ENCODE measurements around the gene ZNF546. TPM values are rescaled to one million over a fixed set of nuclear protein-coding genes. Genes with fewer than 3 reads are reported as not detected.

Gene ZNF546
- polyA plus RNA-seq (2011; rRNA removed), result 6.0 and 6.4 TPM in 2 replicates
- 0.78 and 0.95 TPM in 2 replicates for polyA plus RNA-seq (2012; cell fraction: cytosol; rRNA removed)
- 0.93 and 0.97 TPM in 2 replicates for polyA plus RNA-seq (2012; cell fraction: nucleus; rRNA removed)
- 3.1 to 3.8 TPM (median 3.7 TPM) in 3 replicates for polyA plus RNA-seq (2017; fragmentation: RNase III; extraction: RNeasy Plus Mini Kit Qiagen cat#74134 plus additional on column Dnase treatment)
- 8.5 and 13.3 TPM in 2 replicates for polyA minus RNA-seq (2011; rRNA and poly(A)+ RNA removed)

DNA sequence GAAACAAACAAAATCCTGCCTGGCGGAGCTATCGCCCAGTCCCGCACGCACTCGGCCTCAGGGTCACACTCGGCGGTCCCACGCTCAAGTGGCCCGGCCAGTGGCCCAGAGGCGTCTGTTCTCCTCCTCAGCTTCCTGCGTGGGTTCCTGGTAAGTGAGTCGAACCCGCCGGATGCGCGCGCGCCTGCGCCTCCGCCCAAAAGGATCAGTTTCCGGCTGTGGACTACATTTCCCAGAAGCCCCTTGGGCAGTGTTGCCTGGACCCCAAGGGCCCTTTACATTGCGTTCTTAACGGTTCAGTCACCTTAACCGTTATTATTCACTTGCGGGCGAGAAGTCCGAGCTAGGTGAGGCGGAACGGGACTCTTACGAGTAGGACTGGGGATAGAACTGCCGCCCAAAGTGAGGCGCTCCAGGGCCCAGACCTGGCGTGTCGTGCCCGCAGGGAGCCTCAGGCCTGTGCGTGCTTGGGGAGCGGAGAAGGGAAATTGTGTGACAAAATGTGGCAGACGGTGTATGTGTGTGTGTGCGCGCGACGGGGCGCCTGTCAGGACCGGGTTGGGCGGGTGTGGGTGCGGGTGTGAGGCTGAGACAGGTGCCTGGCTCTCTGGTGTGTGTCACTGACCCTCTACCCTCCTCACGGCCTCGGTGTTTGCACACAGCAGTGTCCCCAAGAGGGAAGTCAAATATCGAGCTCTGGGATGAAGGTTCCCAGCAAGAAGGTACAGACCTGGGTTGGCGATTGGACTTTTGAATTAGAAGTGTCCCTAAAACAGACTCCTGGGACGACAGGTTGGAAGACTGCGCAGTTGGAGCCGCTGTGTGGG lies at the start of gene ZNF546:
Gene ZNF546, plus strand, starts transcription at position 250 of the 827 bp plus-strand sequence. CDS start 1,267 bp downstream, outside the sequence.
- Histone ChIP-seq H3K4me3 (peak within 1 kb of the TSS; percentile 74), H3K4me2 (peak within 1 kb of the TSS; percentile 73), H3K9me3 (peaks cover 36% of the 10 kb centered on the region), H3K4me1 (peaks cover 11% of the 10 kb centered on the region; the same call in 2 of the 3 replicates), H3K27ac (peak within 1 kb of the TSS; percentile 89 to 90)
- DNase-seq (ENCODE audit: low read depth in 1 of 2, low spot score in 1 of 2) (peak; percentile 96 to 100), ATAC-seq (peak; percentile 96 to 98), FAIRE-seq (peak; percentile 81)
- TF ChIP-seq EP300 (IDR thresholded peaks at IDR 0.05) (peak in 1 of 2 experiments; percentile 9; a peak in 1 of 5 replicates), PHF8 (IDR thresholded peaks at IDR 0.05; ENCODE audit: borderline replicate concordance, low read depth) (peak; percentile 98), JUN (IDR thresholded peaks at IDR 0.05) (peak; percentile 97 to 98), POLR2A (IDR thresholded peaks at IDR 0.05; ENCODE audit: low read length) (peak; percentile 99), RAD21 (conservative IDR thresholded peaks at IDR 0.05 in 1 of 2, IDR thresholded peaks at IDR 0.05 in 1 of 2) (peak; percentile 16 to 21; a peak in 1 of 5 replicates), CBX2 (IDR thresholded peaks at IDR 0.05; ENCODE audit: borderline replicate concordance, low read depth) (no peak), CBX8 (IDR thresholded peaks at IDR 0.05) (no peak), ZFP36 (IDR thresholded peaks at IDR 0.05; ENCODE audit: borderline replicate concordance, partially characterized antibody) (no peak), MYC (IDR thresholded peaks at IDR 0.05; ENCODE audit: borderline replicate concordance, low read length) (peak; percentile 30; the same call in 1 of the 2 replicates), FOSL2 (IDR thresholded peaks at IDR 0.05) (no peak), FOSL2 (CRISPR knock-in tag; IDR thresholded peaks at IDR 0.05) (0 out of 2 replicates have a peak, but pooled peaks have one; percentile 31), TP53 (CRISPR knock-in tag; IDR thresholded peaks at IDR 0.05) (no peak), TFCP2L1 (CRISPR knock-in tag; IDR thresholded peaks at IDR 0.05) (peak; percentile 50; the same call in 1 of the 2 replicates), MAZ (IDR thresholded peaks at IDR 0.05; ENCODE audit: borderline replicate concordance, low read depth, low read length) (peak; percentile 59; the same call in 1 of the 2 replicates), CHD4 (IDR thresholded peaks at IDR 0.05; ENCODE audit: borderline replicate concordance) (0 out of 2 replicates have a peak, but pooled peaks have one; percentile 8), EHF (CRISPR knock-in tag; IDR thresholded peaks at IDR 0.05) (no peak)
- TF ChIP-seq, protein P1, sequence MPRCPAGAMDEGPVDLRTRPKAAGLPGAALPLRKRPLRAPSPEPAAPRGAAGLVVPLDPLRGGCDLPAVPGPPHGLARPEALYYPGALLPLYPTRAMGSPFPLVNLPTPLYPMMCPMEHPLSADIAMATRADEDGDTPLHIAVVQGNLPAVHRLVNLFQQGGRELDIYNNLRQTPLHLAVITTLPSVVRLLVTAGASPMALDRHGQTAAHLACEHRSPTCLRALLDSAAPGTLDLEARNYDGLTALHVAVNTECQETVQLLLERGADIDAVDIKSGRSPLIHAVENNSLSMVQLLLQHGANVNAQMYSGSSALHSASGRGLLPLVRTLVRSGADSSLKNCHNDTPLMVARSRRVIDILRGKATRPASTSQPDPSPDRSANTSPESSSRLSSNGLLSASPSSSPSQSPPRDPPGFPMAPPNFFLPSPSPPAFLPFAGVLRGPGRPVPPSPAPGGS (IDR thresholded peaks at IDR 0.05), result peak; percentile 97
- TF ChIP-seq, protein P2, sequence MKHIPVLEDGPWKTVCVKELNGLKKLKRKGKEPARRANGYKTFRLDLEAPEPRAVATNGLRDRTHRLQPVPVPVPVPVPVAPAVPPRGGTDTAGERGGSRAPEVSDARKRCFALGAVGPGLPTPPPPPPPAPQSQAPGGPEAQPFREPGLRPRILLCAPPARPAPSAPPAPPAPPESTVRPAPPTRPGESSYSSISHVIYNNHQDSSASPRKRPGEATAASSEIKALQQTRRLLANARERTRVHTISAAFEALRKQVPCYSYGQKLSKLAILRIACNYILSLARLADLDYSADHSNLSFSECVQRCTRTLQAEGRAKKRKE (CRISPR knock-in tag; IDR thresholded peaks at IDR 0.05; ENCODE audit: low read depth), result no peak
- TF ChIP-seq, protein P3, sequence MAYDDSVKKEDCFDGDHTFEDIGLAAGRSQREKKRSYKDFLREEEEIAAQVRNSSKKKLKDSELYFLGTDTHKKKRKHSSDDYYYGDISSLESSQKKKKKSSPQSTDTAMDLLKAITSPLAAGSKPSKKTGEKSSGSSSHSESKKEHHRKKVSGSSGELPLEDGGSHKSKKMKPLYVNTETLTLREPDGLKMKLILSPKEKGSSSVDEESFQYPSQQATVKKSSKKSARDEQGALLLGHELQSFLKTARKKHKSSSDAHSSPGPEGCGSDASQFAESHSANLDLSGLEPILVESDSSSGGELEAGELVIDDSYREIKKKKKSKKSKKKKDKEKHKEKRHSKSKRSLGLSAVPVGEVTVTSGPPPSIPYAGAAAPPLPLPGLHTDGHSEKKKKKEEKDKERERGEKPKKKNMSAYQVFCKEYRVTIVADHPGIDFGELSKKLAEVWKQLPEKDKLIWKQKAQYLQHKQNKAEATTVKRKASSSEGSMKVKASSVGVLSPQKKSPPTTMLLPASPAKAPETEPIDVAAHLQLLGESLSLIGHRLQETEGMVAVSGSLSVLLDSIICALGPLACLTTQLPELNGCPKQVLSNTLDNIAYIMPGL (CRISPR knock-in tag; IDR thresholded peaks at IDR 0.05; ENCODE audit: borderline replicate concordance), result peak; percentile 65; the same call in 1 of the 2 replicates
- TF ChIP-seq, protein P4, sequence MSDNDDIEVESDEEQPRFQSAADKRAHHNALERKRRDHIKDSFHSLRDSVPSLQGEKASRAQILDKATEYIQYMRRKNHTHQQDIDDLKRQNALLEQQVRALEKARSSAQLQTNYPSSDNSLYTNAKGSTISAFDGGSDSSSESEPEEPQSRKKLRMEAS (IDR thresholded peaks at IDR 0.05), result peak; percentile 79
- TF ChIP-seq, protein P5, sequence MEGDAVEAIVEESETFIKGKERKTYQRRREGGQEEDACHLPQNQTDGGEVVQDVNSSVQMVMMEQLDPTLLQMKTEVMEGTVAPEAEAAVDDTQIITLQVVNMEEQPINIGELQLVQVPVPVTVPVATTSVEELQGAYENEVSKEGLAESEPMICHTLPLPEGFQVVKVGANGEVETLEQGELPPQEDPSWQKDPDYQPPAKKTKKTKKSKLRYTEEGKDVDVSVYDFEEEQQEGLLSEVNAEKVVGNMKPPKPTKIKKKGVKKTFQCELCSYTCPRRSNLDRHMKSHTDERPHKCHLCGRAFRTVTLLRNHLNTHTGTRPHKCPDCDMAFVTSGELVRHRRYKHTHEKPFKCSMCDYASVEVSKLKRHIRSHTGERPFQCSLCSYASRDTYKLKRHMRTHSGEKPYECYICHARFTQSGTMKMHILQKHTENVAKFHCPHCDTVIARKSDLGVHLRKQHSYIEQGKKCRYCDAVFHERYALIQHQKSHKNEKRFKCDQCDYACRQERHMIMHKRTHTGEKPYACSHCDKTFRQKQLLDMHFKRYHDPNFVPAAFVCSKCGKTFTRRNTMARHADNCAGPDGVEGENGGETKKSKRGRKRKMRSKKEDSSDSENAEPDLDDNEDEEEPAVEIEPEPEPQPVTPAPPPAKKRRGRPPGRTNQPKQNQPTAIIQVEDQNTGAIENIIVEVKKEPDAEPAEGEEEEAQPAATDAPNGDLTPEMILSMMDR (IDR thresholded peaks at IDR 0.05), result no peak
- TF ChIP-seq, protein P6, sequence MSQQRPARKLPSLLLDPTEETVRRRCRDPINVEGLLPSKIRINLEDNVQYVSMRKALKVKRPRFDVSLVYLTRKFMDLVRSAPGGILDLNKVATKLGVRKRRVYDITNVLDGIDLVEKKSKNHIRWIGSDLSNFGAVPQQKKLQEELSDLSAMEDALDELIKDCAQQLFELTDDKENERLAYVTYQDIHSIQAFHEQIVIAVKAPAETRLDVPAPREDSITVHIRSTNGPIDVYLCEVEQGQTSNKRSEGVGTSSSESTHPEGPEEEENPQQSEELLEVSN (IDR thresholded peaks at IDR 0.05; ENCODE audit: borderline replicate concordance, low read depth), result no peak
- CTCF ChIA-PET, result interaction anchor here (0.6 to 2.5 kb wide), 8 partner anchors 8 to 323 kb away, joined by 3 to 15 read pairs (median 4); partner anchors contain the start of gene PSMC4
- POLR2A ChIA-PET, result interaction anchor here (0.7 to 2.7 kb wide), 10 partner anchors 8 to 358 kb away, joined by 3 to 24 read pairs (median 4); partner anchors contain the start of genes DYRK1B, FBL, PSMC4 and ZNF780A
- 9% methylated on average over 53 of the region's 53 CpGs for WGBS (ENCODE audit: missing lambda C conversion rate)
